SH-SY5Y (cell line): Measurements from ENCODE around the gene FHAD1.

Source experiments
- GATA2 ChIP-seq: IDR thresholded peaks from 2 replicates; pipeline ENCODE4 v1.6.1; 2011; ENCODE audit warnings: mild to moderate bottlenecking, low read depth, low read length
- GATA3 ChIP-seq: IDR thresholded peaks from 2 replicates; pipeline ENCODE4 v1.6.1; 2011; ENCODE audit warnings: low read depth, mild to moderate bottlenecking, low read length, moderate library complexity

FHAD1 gene

DNA sequence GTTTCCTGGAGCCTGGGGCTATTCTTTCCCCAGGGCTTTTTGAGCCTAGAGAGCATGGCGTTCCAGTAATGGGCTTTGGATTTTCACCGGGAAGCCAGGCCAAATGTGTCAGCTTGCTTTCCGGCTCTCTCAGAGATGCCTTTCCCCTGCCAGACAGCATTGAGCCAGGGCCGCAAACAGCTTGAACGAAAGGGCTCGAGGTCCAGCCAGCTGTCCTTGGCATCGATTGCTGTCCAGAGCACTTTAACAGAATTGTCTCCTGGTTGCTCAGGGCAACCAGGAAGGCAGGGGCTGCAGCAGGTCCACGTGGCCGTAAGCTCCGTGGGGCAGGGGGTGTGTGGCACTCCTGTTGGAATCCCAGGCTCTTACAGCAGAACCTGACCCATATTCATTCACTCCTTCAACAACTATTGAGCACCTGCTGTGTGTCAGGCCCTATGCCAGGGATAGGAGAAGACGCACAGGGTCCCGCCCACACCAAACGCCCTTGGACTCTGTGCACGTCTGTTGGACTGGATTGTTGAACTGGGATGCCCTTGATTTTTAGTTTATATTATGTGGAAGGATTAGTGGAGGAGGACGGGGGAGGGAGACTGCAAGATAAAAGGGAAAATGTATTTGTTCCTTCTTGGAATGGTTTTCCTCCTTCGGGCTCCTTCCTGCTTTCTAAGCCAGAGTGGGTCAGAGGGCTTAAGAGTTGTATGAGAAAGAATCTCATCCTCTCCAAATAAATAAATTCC lies 123.9 kb downstream of the FHAD1 start:
- no peak for TF ChIP-seq GATA2
- no peak for TF ChIP-seq GATA3

DNA sequence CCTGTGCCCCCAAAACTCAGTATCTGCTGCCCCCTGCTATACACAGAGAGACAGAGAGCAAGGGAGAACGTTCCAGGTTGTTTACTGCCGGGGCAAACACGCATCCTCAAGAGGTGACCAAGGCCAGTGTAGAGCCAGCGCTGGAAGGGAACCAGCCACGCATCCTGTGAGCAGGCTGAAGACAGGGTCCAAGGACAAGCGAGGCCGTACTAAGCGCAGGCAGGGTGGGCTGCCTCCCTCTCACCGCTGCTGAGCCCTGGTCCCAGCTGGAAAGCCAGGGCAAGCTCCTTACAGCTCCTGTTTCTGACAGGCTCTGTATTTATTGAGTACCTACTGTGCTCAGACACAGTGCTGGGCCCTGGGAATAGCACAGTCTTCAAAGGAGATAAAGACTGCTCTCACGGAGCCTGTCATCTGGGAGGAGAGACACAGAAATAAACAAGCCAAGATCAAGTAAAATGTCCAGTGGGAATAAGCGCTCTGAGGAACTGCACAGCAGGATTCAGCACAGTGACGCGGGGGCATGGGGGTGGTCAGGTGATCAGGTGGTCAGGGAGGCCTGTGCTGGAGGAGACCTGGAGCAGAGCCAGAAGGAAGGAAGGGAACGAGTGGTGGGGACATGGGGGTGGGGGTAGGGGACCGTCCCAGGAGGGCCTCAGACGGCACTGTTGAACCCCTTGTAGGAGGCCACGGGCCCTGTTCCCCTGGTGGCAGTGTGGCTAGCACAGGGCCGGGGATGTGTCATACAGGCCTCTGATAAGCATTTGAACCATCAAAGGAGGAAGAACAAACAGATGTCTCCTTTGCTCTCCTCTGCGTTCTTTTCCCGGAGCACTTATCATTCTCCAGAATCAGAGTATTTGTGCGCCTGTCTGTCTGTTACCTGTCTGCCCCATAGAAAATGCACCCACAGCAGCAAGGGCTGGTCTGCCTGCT lies 124.9 kb downstream of the FHAD1 start:
- no peak for TF ChIP-seq GATA2
- TF ChIP-seq GATA3: no peak

DNA sequence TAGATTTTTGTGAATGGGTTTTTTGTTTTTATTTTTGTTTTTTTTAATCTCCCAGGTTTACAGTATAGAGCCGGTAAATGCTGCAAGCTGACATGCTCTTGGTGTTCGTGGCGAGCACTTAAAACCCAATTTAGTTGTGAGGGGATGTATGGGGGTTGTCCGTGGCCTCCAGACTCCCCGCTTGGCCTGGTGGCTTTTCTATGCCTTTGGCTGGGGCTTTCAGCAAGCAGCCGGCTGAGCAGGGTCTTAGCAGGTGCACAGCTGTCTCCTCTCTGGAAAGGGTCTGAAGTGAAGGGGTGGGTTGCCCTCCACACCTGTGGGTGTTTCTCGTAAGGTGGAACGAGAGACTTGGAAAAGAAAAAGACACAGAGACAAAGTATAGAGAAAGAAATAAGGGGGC lies 131.7 kb downstream of the FHAD1 start:
- TF ChIP-seq GATA2 (no peak), GATA3 (no peak)

DNA sequence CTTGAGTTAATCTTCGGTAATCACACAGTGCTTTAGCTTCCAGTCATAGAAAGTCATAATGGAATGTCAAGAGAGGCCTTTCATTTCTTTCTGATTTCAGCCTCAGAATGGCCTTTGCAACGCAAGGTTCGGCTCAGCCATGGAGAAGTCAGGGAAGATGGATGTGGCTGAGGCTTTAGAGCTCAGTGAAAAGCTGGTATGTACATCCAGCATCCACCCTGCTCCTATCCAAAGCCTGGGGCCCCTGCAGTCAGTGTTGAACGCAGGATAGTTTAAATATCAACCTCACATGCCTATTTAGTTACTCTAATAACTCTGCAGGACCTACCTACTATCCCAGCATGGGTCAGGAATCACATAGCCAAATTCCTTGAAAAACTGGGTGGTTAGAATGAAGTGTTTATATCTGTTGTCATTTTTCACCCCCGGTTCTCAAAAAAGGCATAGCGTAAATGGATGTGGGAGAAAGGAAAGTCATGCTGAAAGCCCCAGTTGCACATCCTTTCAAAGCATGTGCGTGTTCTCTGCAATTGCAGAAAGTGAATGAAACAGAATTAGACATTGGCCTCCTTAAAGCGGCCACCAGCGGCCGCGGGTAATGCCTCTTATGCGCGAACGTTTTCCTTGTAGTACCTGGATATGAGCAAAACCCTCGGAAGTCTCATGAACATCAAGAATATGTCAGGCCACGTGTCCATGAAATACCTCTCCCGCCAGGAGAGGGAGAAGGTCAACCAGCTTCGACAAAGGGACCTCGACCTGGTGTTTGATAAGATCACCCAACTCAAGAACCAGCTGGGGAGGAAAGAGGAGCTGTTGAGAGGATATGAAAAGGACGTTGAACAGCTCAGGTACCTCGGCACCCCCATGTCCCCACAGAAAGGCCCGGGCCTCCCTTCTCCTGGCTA lies 133.8 kb downstream of the FHAD1 start:
- TF ChIP-seq GATA3 (no peak), GATA2 (no peak)

DNA sequence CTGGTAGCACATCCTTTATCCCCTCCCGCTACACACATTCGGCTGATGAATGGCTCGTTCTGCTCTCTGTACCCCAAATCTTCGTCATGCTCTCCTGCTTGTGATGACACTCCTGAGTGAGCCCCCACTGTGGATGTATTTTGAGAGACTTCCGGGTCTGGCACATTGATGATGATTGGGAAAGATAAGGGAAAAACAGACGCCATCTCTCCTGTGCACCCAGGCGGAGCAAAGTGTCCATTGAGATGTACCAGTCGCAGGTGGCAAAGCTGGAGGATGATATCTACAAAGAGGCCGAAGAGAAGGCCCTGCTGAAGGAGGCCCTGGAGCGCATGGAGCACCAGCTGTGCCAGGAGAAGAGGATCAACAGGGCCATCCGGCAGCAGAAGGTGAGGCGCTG lies 134.8 kb downstream of the FHAD1 start:
- TF ChIP-seq GATA3 (no peak; the same call in 1 of the 2 replicates), GATA2 (peak; percentile 72)

DNA sequence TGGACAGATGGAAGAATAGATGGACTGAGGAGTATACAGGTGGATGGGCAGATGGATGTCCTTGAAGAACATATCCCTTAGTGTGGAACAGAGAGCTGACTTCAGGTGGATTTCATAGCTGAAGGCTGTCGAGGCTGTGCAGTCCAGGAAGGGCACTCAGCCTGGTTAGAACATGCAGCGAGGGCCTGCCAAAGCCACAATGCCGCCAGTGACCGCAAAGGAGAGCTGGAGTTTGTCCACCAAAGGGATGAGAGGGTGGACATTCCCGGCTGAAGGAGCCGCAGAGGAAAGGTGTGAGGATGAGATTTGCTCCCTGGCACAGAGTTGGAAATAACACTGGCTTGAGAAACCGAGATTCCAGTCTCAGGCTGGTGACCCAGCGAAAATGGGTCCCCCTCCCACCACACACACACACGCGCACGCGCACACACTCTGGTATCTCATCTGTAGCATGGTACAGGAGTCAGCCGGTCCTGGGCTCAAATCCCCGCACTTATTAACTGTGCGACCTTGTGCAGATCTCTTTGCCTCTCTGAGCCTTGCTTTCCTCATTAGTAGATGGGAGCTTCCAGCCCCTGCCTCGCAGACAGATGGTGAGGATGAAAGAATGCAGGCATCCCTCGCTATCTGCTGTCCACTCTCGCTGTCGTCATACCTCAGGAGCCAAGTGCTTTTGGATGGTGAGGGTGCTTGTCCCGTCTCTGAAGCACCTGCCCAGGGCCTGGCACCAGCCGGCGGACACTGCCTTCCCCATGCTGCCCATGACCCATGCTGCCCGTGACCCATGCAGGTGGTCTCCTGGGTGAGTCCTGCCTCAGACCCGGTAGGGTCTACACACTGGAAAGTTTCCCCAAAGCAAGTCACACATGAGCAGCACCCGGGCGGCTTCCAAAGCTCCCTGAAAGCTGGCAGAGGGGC lies 135.8 kb downstream of the FHAD1 start:
- TF ChIP-seq GATA2: no peak
- TF ChIP-seq GATA3: no peak

DNA sequence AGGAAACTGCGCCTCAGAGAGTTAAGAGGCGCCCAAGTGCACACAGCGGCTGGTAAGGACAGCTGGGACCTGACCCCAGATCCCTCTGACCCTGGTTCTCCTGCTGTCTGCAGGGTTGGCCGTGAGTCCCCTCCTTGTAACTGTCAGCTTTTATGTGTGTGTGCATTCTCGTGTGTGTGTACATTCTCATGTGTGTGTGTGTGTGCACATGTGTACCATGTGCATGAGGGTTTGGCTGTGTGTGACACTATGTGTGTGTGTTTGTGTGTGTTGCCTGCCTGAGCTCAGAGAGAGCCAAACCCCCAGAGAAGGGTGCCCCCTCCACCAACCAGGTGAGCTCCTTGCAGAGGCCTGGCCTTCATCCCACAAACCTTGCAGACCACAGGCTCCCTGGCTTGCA lies 136.8 kb downstream of the FHAD1 start:
- no peak for TF ChIP-seq GATA3
- no peak for TF ChIP-seq GATA2

DNA sequence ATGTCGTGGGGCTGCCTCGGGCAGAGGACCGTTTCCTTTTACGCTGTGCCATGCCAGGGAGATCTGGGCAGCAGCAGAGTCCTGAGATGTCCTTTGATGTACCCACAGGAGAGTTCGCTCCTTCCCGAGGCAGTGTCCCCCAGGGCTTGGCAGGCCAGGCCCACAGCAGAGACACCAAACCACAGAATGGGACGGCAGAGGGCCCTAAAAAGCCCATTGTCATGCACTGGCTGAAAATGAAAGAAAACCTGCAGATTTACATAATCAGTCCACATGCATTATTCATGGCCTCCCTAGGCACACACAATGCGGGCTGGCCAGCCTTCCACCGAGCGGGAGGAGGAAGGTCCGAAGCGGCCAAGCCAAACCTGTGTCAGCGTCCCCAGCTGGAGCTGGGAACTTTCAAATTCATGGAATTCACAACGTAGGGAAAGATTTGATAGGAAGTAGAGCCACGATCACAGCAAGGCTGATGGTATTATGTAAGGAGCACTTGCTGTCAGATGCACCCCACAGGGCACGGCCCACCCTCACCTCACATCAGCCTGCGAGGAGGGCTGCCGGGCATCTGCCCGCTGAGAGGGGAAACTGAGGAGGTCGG lies 137.4 kb downstream of the FHAD1 start:
- TF ChIP-seq GATA2: no peak
- TF ChIP-seq GATA3: no peak

DNA sequence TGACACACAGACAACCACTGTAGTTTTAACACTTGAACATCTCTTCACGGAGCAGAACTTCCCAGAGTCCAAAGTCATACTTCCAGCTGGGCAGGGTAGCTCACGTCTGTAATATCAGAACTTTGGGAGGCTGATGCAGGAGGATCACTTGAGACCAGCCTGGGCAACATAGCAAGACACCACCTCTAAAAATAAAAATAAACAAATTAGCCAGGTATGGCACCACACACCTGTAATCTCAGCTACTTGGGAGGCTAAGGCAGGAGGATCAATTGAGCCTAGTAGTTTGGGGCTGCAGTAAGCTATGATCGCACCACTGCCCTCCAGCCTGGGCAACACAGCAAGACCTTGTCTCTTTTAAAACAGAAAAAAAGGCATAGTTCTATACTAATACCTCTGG lies 138.4 kb downstream of the FHAD1 start:
- TF ChIP-seq GATA2: no peak
- no peak for TF ChIP-seq GATA3

DNA sequence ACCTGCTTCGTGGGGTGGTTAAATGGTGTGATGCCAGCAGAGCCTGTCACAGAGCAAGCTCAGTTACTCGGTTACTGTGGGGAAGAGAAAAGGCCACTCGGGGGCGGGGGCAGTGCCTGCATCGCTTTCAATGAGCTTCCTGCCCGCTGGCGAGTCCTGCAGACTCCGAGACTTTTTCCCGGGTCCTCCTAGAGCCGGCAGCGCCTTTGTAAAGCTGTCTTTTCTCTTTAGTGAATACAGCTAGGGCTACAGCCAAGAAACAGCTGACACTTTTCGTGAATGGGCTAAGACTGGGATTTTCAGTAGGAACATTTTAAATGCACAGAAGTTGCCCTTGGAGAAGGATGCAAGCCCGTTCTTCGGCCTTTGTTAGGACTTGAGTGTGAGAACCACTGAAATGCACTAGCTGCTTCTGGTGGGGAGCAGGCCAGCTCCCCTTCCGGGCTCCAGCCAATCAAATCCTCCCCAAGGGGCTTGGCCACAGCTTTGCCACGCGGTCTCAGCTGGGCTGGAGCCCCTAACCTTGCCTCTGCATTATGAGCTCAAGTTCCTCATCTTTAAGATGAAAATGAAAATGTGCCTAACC lies 139.2 kb downstream of the FHAD1 start:
- TF ChIP-seq GATA3 (no peak), GATA2 (no peak)

DNA sequence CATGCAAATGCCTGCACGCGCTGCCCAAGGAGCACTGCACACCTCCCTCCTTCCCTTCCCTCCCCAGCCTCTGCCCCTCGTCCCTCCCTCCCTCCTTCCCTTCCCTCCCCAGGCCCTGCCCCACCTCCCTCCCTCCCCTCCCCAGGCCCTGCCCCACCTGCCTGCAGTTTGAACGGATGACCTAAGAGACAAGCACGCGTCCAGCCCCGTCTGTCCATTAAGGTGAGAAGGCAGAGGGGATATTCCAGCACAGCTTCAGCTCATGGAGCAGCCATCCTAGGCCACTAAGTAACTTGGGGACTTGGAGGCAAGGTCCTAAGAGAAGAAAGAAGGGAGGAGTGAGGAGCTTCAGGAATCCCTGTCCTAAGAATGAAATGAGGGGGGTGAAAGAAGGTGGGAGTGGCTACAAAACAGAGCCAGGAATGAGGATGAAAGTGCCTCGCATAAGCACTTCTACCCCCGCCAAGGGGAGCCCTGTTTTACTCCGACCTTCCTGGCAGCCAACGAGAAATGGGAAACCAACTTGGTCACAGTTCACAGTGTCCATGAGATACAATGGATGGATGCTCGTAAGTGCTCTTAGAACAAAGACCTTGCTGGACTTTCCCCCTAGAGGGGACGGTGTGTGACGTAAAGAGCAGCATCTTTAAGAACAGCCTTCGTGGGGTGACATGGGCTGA lies 141.3 kb downstream of the FHAD1 start:
- TF ChIP-seq GATA2 (no peak), GATA3 (no peak)

DNA sequence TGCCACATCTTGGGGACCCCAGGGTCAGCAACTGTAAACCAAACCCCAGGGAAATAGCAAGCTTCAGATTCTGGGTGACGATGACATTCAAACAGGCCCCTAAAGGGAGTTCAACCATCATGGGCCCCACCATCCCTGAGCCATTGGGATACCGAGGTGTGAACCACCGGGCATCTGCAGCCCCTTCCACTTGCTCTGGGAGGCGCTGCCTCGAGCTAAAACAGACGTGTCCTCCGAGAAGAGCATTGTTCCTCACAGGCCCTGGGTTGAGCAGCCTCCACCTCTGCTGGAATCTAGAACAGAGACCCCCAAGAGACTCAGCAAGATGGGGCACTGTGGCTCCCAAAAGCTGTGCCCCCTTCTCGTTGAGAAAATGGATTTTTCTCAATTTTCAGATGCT lies 143.6 kb downstream of the FHAD1 start:
- TF ChIP-seq GATA3: no peak
- TF ChIP-seq GATA2: no peak
